ENCODE measurements around the gene MLC1.

Gene MLC1

DNA sequence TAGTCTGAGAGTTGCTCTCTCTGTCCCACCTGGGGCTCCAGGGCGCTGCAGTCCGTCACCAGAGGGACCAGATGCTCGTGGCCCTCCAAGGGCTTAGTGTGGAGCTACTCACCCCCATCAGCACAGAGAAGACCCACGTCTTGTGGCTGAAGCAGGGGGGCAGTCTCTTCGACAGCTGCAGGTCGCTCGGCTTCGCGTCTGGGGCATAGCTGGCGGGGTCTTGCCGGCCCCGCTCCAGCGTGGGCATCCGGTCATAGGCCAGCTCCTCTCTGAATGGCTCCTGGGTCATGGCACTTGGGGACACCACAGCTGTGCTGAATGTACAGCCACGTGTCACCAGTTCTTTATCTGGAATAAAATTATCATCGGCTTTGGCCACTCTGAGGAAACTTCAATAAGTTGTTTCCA, 608 bp downstream of the MLC1 start:
- DNase-seq (ENCODE audit: extremely low read depth, low read depth): no peak
- TF ChIP-seq, protein P1, sequence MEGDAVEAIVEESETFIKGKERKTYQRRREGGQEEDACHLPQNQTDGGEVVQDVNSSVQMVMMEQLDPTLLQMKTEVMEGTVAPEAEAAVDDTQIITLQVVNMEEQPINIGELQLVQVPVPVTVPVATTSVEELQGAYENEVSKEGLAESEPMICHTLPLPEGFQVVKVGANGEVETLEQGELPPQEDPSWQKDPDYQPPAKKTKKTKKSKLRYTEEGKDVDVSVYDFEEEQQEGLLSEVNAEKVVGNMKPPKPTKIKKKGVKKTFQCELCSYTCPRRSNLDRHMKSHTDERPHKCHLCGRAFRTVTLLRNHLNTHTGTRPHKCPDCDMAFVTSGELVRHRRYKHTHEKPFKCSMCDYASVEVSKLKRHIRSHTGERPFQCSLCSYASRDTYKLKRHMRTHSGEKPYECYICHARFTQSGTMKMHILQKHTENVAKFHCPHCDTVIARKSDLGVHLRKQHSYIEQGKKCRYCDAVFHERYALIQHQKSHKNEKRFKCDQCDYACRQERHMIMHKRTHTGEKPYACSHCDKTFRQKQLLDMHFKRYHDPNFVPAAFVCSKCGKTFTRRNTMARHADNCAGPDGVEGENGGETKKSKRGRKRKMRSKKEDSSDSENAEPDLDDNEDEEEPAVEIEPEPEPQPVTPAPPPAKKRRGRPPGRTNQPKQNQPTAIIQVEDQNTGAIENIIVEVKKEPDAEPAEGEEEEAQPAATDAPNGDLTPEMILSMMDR (IDR thresholded peaks at IDR 0.05; ENCODE audit: low read depth, low read length, missing control alignments): no peak
- no peak overlapping the region for H3K4me3 ChIP-seq (replicated peaks; ENCODE audit: low read depth, low read length)

DNA sequence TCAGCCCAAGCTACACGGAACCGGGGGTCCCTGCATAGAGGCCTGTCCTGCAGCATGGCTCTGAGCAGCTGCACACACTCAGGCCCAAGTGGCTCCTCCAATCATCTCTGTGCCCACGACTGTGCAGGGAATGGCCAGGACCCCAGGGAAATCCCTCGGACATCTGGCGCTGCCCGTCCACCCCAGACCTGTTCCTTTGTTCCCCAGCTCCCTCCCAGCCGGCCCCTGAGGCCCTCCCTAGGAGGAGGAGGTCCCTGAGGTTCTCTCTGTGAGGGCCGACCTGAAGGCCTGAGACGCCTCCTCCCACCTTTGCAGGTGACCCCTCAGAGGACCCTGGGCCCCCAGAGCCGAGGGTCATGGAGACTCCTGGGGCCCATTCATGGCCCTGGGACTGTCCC, 1.1 kb downstream of the MLC1 start:
- TF ChIP-seq, protein P1 (IDR thresholded peaks at IDR 0.05; ENCODE audit: low read depth, low read length, missing control alignments): no peak
- no peak overlapping the region for H3K4me3 ChIP-seq (replicated peaks; ENCODE audit: low read depth, low read length)
- DNase-seq (ENCODE audit: extremely low read depth, low read depth): no peak

DNA sequence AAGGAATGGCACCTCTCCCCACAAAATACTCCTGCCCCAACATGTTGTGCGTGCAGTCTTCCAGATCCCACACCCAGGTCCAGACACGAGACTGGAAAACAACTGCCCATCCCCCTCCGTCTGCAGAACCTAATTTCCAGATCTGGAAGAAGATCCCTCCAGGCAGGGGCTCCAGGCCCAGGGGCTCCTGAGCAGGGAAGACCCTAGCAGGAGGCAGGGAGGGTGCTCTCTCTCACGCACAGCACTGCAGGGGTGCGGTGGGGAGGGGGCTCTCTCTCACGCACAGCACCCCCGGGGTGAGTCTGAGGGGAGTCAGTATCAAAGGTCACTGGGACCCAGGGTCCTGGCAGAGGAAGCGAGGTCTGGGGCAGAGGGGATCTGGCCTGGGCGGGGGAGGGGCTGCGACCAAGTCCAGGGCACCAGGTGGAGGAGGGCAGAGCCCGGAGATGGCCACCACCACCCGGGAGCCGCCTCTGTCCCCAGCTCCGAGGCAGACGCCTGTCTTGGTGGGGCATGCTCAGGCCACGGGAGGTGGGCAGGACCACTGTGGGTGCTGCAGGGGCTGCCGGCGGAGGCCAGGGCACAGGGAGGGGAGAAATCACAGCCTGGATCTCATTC, 1.7 kb downstream of the MLC1 start:
- H3K4me3 ChIP-seq (replicated peaks; ENCODE audit: low read depth, low read length): no peak overlapping the region
- TF ChIP-seq, protein P1 (IDR thresholded peaks at IDR 0.05; ENCODE audit: low read depth, low read length, missing control alignments): no peak
- no peak for DNase-seq (ENCODE audit: extremely low read depth, low read depth)

DNA sequence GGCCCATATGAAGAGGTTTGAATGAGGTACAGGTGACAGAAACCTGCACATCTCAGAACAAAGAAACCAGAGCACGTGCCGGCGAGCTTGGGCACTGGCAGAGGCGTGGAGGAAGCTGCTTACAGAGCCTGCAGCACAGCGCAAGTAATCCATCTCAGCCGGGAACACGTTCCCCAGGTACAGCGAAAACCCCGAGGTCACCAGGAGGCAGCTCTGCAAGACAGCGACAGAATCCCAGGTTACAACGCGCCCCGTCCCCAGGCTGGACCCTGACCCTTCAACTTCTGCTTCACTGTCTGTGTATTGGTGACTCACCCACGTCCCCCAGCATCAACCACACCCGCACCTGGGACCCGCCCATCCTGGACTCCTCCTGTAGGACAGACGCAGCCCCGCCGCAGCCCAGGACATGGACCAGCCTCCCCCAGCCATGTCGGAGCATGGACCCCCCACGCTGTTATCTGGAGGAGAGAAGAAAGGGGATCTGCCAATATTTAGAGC, 2.2 kb downstream of the MLC1 start:
- H3K4me3 ChIP-seq (replicated peaks; ENCODE audit: low read depth, low read length): no peak overlapping the region
- TF ChIP-seq, protein P1 (IDR thresholded peaks at IDR 0.05; ENCODE audit: low read depth, low read length, missing control alignments): no peak
- no peak for DNase-seq (ENCODE audit: extremely low read depth, low read depth)

DNA sequence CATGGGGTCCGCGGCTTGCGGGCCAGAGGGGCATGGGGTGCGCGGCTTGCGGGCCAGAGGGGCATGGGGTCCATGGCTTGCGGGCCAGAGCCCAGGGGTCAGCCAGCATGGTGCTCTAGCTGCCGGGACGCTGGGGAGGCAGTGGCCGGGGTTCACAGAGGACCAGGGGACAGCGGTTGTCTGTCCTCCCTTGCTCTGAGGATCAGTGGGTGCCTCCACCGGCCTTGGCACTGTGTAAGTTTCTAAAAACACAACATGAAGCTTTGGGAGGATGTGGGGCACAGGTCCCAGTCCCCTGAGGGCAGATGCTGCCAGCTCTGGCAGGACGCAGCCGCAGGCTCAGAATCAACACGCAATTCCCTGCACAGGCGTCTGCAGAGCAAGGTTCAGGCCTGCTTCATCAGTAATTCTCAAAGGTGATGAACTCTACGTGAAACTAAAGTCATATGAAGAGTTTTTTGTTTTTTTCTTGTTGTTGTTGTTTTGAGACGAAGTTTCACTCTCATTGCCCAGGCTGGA, 3.0 kb downstream of the MLC1 start:
- no peak overlapping the region for H3K4me3 ChIP-seq (replicated peaks; ENCODE audit: low read depth, low read length)
- DNase-seq (ENCODE audit: extremely low read depth, low read depth): no peak
- TF ChIP-seq, protein P1 (IDR thresholded peaks at IDR 0.05; ENCODE audit: low read depth, low read length, missing control alignments): no peak

DNA sequence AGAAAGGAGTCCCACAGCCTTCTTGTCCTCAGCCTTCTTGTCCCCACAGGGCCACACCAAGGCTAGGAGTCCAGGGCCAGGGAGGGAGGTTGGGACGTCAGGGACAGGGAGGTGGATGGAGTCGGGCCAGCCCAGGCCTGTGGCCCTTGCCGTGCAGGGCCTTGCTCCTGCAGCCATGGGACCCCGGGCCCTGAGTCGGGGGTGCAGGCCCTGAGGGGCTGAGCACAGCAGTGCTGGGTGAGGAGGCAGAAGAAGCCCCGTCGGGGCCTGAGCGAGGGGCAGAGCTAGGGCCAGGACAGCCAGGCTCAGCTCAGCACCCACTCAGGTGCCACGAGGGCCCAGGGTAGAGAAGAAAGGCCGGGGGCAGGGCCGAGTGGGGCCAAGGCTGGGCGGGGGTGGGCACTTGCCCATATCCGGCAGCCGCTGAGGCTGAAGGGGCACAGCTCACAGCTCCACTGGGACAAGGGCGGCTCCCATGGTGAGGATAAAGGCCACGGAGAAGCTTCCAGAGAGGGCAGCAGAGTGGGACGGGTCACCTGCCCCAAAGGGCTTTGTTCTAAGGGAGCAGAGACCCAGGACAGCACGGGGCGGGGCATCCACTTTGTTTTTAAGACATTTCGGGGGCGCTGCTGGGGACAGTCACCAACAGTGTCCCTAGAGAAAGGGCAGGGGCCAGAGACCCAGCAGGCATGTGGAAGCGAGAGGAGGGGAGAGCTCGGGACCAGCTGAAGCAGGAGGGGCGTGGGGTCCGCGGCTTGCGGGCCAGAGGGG, 3.6 kb downstream of the MLC1 start:
- DNase-seq (ENCODE audit: extremely low read depth, low read depth): no peak
- TF ChIP-seq, protein P1 (IDR thresholded peaks at IDR 0.05; ENCODE audit: low read depth, low read length, missing control alignments): no peak
- no peak overlapping the region for H3K4me3 ChIP-seq (replicated peaks; ENCODE audit: low read depth, low read length)

Measured in HFF-Myc (cell line).